GM19468 (cell line): ENCODE results near the gene CAB39.

Experiments used
- ATAC-seq: cut with Tn5 transposase; IDR thresholded peaks from one replicate; pipeline ENCODE4 v1.9.1; 2021; ENCODE audit warnings: mild to moderate bottlenecking, moderate library complexity, moderate number of reproducible peaks; ENCODE audit not compliant: unreplicated experiment; ENCODE audit errors: extremely low read depth

CAB39 gene

DNA sequence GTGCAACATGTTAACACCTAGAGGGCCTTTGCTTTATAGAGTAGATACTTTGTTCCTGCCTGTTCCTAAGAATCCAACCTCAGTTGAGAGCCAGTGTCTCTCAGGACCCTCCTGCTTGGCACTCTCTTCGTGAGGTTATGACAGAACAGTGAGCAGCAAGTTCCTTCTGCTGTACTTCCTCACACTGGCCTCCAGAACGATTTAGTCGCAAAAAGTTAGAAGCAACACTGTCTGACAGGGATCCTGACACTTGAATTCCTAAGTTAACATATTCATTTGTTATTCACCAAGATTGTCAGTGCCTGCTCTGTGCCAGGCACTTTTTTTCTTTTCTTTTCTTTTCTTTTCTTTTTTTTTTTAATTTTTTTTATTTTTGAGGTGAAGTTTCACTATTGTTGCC, 95.1 kb downstream of the CAB39 start:
- no peak for ATAC-seq

GRCh38 chr2:230809015-230809414, 96.4 kb downstream of the CAB39 start:
- ATAC-seq = no peak

DNA sequence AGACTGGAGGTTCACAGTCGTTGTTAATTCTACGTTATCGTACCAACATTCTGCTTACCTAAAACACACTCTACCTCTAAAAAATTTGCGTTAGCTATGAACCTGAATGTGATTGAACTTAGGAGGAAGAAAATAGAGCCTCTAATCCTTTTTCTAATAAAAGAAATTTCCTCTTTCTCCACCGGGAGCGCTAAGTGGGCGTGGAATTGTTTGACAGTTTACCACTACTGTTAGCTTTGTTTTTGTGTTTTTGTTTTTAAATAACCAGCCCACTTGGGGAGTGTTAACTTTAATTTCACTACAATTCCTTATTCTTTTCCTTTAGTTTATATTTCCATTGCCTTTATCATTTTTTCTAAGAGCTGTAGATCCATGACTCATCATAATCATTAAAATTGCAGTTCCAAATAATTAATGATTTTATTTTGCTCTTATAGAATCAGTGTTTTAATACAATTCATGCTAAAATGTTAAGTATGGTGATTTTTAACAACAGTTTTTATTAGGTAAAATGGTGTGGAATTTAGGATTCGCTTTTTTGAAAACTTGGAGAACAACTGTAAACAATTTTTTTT, 97.1 kb downstream of the CAB39 start:
- ATAC-seq = no peak

DNA sequence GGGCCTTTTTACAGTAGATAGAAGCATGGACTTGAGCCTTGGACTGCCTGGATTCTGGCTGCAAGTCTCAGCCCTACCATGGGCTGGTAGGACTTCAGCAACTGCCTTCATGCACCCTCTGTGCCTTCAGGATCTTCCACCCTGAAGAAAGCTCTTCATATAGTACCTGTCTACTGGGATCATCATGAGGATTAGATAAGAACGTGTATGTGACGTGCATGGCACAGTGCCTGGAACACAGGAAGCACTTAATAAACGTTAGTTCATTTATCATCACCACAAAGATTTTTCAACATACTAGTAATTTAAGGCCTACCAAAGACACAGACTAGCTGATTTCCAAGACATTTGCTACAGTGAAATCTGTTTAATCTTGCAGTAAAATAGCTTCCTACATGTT, 98.9 kb downstream of the CAB39 start:
- no peak for ATAC-seq

GRCh38 chr2:230812033-230812432, 99.4 kb downstream of the CAB39 start:
- no peak for ATAC-seq

DNA sequence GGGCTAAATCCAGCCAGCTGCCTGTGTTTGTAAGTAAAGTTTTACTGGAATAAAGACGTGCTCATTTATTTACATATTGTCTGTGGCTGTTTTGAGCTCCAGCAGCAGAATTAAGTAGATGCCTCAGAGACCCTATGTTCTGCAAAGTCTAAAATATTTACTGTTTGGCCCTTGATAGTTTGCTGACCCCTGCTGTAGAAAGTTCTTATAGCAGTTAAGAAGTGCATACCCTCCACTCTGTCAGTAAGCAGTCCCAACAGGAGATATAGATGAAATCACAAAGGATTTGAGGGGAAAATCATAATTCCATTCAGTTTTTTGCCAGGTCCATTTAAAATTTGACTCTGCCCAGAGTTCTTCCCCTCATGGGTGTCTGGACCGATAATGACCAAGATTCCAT, 102.0 kb downstream of the CAB39 start:
- ATAC-seq = no peak

DNA sequence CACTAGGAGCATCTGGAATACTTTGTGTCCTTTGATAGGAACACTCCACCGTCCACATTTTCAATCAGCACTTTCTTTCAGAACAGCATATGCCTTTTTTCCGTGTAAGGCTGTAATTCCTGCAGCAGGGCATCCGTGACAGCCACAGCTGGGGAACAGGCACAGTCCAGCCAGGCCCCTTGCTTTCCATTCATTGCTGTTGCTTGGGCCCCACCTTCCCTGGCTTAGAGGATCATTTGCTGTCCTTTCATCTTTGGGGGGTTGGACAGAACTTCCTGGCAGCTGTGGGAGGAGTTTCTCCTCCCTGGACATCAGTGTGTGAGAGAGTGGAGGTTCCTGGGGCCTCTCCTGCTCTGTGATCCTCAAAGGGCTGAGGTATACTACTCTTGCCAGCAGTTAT, 102.4 kb downstream of the CAB39 start:
- no peak for ATAC-seq

GRCh38 chr2:230816735-230817134, 104.1 kb downstream of the CAB39 start:
- ATAC-seq = no peak

DNA sequence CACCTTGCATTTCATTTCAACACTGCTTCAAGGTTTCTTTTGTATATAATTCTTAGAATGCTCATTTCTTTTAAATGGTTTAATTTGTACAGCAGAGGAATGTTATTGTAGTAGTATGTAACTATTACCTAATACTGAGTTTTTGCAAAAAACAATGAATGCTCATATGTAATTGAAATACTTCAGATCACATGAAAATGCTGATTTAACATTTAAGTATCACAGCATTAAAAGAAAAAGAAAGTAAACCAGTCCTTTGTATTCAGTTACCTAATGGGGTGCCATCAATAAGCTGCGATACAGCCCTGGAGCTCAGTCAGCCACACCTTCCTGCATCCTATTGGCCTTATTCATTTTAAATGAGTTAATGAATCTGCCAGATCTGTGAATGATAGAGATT, 106.8 kb downstream of the CAB39 start:
- ATAC-seq = no peak

DNA sequence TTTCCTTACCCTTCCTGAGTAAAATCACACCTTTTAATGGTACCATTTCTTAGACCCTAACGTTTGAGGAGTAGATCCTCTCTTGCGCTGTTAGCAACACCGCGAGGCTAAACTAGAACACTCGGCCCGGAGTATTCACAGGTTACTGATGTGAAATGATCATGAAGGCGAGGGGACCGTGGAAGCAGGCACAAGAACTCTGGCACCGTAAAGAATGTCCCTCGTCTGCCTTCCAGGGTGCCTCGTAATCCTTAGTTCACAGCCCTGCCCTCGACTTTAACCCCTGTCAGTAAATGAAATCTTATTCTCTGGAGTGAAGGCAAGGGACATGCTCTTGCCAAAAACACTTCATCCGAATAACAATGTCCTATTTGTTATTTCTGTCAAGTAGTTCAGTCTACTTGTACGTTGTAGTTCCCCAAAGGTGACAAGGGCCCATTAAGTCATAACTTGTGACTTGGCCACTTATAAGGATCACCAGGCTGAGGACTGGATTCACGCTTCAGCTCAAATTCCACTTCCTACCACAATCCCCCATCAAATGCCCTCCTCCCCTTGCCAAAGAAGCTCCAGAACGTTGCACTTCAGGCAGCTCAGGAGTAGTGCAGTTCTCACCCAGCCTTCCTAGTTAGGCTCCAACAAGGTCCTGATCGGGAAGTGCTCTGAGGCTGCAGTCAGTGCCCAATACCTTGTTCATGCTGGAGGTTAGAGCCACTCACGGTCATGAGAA, 108.8 kb downstream of the CAB39 start:
- no peak for ATAC-seq

- ATAC-seq = no peak
Measured at GRCh38 chr2:230821991-230822520, 109.4 kb downstream of the CAB39 start.

DNA sequence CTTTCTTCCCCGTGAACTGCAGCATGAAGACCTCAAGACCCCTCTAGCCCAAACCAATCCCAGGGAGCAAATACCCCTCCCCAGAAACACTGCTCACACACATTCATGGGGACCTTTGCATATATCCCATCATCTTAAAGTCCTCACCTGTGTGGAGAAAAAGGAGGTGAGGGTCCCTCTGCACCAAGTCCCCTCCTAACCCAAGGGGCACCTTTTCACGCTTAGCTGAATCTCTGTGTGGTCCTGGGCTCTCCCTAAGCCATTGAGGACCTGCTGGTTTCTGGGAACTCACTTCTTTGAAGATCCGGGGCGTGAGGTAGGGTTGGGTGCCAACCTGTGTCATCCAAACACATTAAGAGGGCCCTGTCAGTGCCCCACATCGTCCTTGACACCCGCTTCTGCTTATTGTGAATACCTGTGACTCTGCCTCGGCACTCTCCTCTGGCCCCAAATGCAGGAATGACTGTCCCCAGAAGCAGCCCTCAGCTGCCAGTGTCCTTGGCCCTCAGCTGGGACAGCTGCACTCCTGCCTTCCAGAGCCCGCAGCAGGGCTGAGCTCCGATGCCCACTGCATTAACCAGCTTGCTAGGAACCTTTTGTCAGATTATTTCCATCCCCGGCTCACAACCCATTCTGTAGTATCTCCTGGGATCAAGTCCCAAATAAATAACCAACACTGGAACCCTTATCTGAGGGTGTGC, 110.8 kb downstream of the CAB39 start:
- ATAC-seq = no peak

GRCh38 chr2:230824406-230824978, 111.8 kb downstream of the CAB39 start:
- ATAC-seq = no peak

DNA sequence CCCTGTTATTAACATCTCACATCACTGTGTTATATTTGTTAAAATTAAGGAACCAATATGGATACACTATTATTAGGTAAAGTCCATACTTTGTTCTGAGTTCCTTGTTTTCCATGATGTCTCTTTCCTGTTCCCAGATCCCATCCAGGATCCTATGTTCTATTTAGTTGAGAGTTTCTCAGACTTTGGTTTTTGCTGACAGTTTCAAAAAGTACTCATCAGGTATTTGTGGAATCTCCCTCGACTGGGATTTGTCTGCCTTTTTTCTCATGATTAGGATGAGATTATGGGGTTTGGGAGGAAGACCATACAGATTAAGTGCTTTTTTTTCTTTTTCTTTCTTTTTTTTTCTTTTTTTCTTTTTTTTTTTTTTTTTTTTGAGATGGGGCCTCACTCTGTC, 112.7 kb downstream of the CAB39 start:
- ATAC-seq = no peak

DNA sequence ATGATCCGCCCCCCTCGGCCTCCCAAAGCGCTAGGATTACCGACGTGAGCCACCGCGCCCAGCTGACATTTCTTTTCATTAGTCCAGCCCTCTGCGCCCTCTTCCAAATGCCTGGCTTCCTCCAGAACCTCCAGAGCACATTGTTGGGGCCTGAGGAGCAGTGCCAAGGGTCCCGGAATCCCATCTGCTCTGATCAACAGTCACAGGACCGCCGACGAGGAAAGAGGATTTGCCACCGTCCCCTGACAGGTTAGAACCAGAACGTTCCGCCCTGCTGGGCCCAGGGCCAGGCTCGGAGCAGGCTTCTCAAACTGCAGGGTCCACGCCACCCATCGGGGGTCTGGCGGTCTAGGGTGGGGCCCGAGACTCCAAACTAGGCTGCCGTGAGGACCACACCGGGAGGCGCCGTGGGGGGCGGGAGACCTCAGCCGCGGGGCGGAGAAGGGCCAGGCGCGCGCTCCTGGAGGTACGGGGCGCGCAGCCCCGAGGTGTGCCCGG, 115.2 kb downstream of the CAB39 start:
- no peak for ATAC-seq

- ATAC-seq = no peak
Measured at GRCh38 chr2:230828272-230828961, 115.8 kb downstream of the CAB39 start.

- ATAC-seq = no peak
Measured at GRCh38 chr2:230829293-230829692, 116.7 kb downstream of the CAB39 start.

GRCh38 chr2:230829959-230830358, 117.3 kb downstream of the CAB39 start:
- ATAC-seq = no peak

GRCh38 chr2:230830428-230830827, 117.8 kb downstream of the CAB39 start:
- no peak for ATAC-seq

GRCh38 chr2:230840301-230840700, 127.7 kb downstream of the CAB39 start:
- ATAC-seq = no peak
